Tibial nerve (tissue), 4 donors: ENCODE measurements around the gene NPRL2. TPM values are rescaled to one million over a fixed set of nuclear protein-coding genes. Genes with fewer than 3 reads are reported as not detected.
"Not testable (repeated sequence)": the region's sequence is repeated elsewhere in the genome, so short reads cannot be mapped to it uniquely, and the experiment has no call there.

Experiments
- DNase-seq, 2 donors: peaks; one replicate each; pipeline ENCODE4 v3.0.0-alpha.2; 2019; ENCODE audit warnings: low spot score in 2 of 2
- H3K27ac ChIP-seq, 4 donors: fragments of 200-600 bp; sonication (generic) in 3 of 4; one replicate each; pipeline ENCODE4 v1.5.1; 2017 to 2019; ENCODE audit warnings: mild to moderate bottlenecking in 1 of 4
- H3K27me3 ChIP-seq, 2 donors: fragments of 200-600 bp; sonication (generic) in 1 of 2; one replicate each; pipeline versions ENCODE4 v1.5.1 to v1.6.0; 2017 to 2019
- H3K36me3 ChIP-seq, 3 donors: fragments of 200-600 bp; sonication (generic); one replicate each; pipeline ENCODE4 v1.5.1; 2018 to 2019
- H3K4me1 ChIP-seq, 4 donors: fragments of 200-600 bp; sonication (generic) in 3 of 4; one replicate each; pipeline ENCODE4 v1.5.1; 2017 to 2019
- H3K4me3 ChIP-seq, 4 donors: fragments of 200-600 bp; sonication (generic) in 3 of 4; one replicate each; pipeline ENCODE4 v1.5.1; 2017 to 2019; ENCODE audit warnings: mild to moderate bottlenecking in 1 of 4, moderate library complexity in 1 of 4
- H3K9me3 ChIP-seq, 4 donors: fragments of 200-600 bp; sonication (generic) in 3 of 4; one replicate each; pipeline ENCODE4 v1.5.1; 2017 to 2019
- CTCF ChIP-seq, 5 experiments: fragments of 200-600 bp in 3 of 5; fragments of 450-650 bp in 2 of 5; sonication (generic) in 3 of 5; IDR thresholded peaks; one replicate each; pipeline ENCODE4 v1.5.1; 2016 to 2019; ENCODE audit warnings: antibody characterized with exemption in 5 of 5, mild to moderate bottlenecking in 3 of 5, moderate library complexity in 2 of 5
- EP300 ChIP-seq, 2 donors: sonication (generic); formaldehyde crosslinking; IDR thresholded peaks; one replicate each; pipeline ENCODE4 v1.6.1; 2017; ENCODE audit warnings: antibody characterized with exemption in 2 of 2, mild to moderate bottlenecking in 1 of 2
- POLR2A ChIP-seq, 2 donors: fragments of 450-650 bp; IDR thresholded peaks; one replicate each; pipeline ENCODE4 v1.6.1; 2017; ENCODE audit warnings: antibody characterized with exemption in 2 of 2, mild to moderate bottlenecking in 2 of 2, moderate library complexity in 2 of 2
- WGBS, 2 donors: methylation state at CpG; one replicate each; pipeline ENCODE4 v1.1.5; 2018; 5-methylcytosine and 5-hydroxymethylcytosine counted together
- total RNA-seq, 4 donors: library from RNA; depleted of rRNA; stranded (reverse); fragments of >200 nt; gene quantifications; one replicate each; pipeline ENCODE4 v1.1.0, GENCODE V29; 2016

The NPRL2 gene
- total RNA-seq, 4 donors from 2014 or later, result 22.7 to 35.2 (median 27.2) TPM

GRCh38 chr3:50314342-50314741, 36.2 kb downstream of the NPRL2 start:
- peaks cover 0 to 63% (median 0%) of the 10 kb centered on the region in 3 donors for H3K36me3 ChIP-seq
- H3K4me1 ChIP-seq, result peaks cover 0 to 35% (median 21%) of the 10 kb centered on the region in 4 donors
- no peaks in the 10 kb centered on the region for H3K27me3 ChIP-seq
- H3K9me3 ChIP-seq, result no peaks in the 10 kb centered on the region
- no peak overlapping the region for H3K27ac ChIP-seq
- H3K4me3 ChIP-seq, result no peak overlapping the region
- 81 to 83% methylated on average over 3 of the region's 3 CpGs for WGBS, 2 donors
- no peak for TF ChIP-seq EP300 (IDR thresholded peaks at IDR 0.05)
- no peak for TF ChIP-seq CTCF (IDR thresholded peaks at IDR 0.05)
- TF ChIP-seq POLR2A (IDR thresholded peaks at IDR 0.05), result no peak
- no peak for DNase-seq

- DNase-seq, H3K4me3 ChIP-seq, H3K9me3 ChIP-seq, H3K27ac ChIP-seq, H3K27me3 ChIP-seq: not testable (repeated sequence)
- H3K4me1 ChIP-seq, result peaks cover 0 to 12% (median 1%) of the 10 kb centered on the region in 4 donors
- 96 to 97% methylated on average over 14 to 16 of the region's 32 CpGs for WGBS, 2 donors
- peaks cover 0 to 58% (median 0%) of the 10 kb centered on the region in 3 donors for H3K36me3 ChIP-seq
These were observed 38.5 kb downstream of the NPRL2 start for GRCh38 chr3:50312041-50312440.

GRCh38 chr3:50304601-50305000, 46.0 kb downstream of the NPRL2 start:
- Histone ChIP-seq H3K27me3 (no peaks in the 10 kb centered on the region), H3K4me3 (no peak overlapping the region), H3K27ac (peak overlapping the region in 2 of 4 donors; percentile 3 to 89), H3K9me3 (no peaks in the 10 kb centered on the region), H3K36me3 (peaks cover 0 to 19% (median 0%) of the 10 kb centered on the region in 3 donors), H3K4me1 (peaks cover 0 to 44% (median 27%) of the 10 kb centered on the region in 4 donors)
- TF ChIP-seq POLR2A (IDR thresholded peaks at IDR 0.05) (no peak), CTCF (IDR thresholded peaks at IDR 0.05) (no peak), EP300 (IDR thresholded peaks at IDR 0.05) (no peak)
- DNase-seq, result no peak

GRCh38 chr3:50303013-50303815, 47.4 kb downstream of the NPRL2 start, which contains the start of gene HYAL1:
TSS of gene HYAL1 (minus strand) at chr3:50303574. CDS start at chr3:50302956, 618 bp downstream.
- no peaks in the 10 kb centered on the region for H3K9me3 ChIP-seq
- H3K4me3 ChIP-seq, result peak within 1 kb of the TSS in 2 of 4 donors; percentile 20 to 44
- peak within 1 kb of the TSS; percentile 45 to 89 (median 75) for H3K27ac ChIP-seq
- 36 to 41% methylated on average over 10 to 11 of the region's 14 CpGs for WGBS, 2 donors
- peaks cover 0 to 5% (median 0%) of the 10 kb centered on the region in 3 donors for H3K36me3 ChIP-seq
- peaks cover 0 to 51% (median 36%) of the 10 kb centered on the region in 4 donors for H3K4me1 ChIP-seq
- no peaks in the 10 kb centered on the region for H3K27me3 ChIP-seq
- TF ChIP-seq CTCF (IDR thresholded peaks at IDR 0.05), result peak in 1 of 5 experiments; percentile 16
- peak in 1 of 2 donors; percentile 53 for TF ChIP-seq EP300 (IDR thresholded peaks at IDR 0.05)
- peak in 1 of 2 donors; percentile 49 for TF ChIP-seq POLR2A (IDR thresholded peaks at IDR 0.05)
- peak in 1 of 2 donors; percentile 77 for DNase-seq

GRCh38 chr3:50302095-50303012, 48.2 kb downstream of the NPRL2 start:
- TF ChIP-seq EP300 (IDR thresholded peaks at IDR 0.05) (no peak), CTCF (IDR thresholded peaks at IDR 0.05) (no peak), POLR2A (IDR thresholded peaks at IDR 0.05) (no peak)
- H3K4me3 ChIP-seq, result peak overlapping the region in 2 of 4 donors; percentile 20 to 44
- no peaks in the 10 kb centered on the region for H3K9me3 ChIP-seq
- H3K36me3 ChIP-seq, result peaks cover 0 to 4% (median 0%) of the 10 kb centered on the region in 3 donors
- H3K27me3 ChIP-seq, result no peaks in the 10 kb centered on the region
- H3K4me1 ChIP-seq, result peaks cover 0 to 59% (median 40%) of the 10 kb centered on the region in 4 donors
- H3K27ac ChIP-seq, result peak overlapping the region; percentile 45 to 89 (median 75)
- WGBS, 2 donors, result 82 to 84% methylated on average over 21 to 24 of the region's 32 CpGs
- no peak for DNase-seq
